ENCODE results near the gene DCC.

DCC gene

GRCh38 chr18:52519021-52519420 lies 179.0 kb downstream of the DCC start:
- no peak for DNase-seq

GRCh38 chr18:52523566-52523965 lies 183.6 kb downstream of the DCC start:
- no peak for DNase-seq

- DNase-seq = no peak
Measured at GRCh38 chr18:52531836-52532235, 191.8 kb downstream of the DCC start.

- DNase-seq = no peak
Measured at GRCh38 chr18:52536039-52536438, 196.0 kb downstream of the DCC start.

GRCh38 chr18:52537261-52537660 lies 197.3 kb downstream of the DCC start:
- no peak for DNase-seq

GRCh38 chr18:52541056-52541455 lies 201.1 kb downstream of the DCC start:
- no peak for DNase-seq

GRCh38 chr18:52544086-52544485 lies 204.1 kb downstream of the DCC start:
- no peak for DNase-seq

- no peak for DNase-seq
Measured at GRCh38 chr18:52546686-52547346, 206.8 kb downstream of the DCC start.

GRCh38 chr18:52553441-52553840 lies 213.4 kb downstream of the DCC start:
- DNase-seq = no peak

- DNase-seq = no peak
Measured at GRCh38 chr18:52554180-52554579, 214.2 kb downstream of the DCC start.

GRCh38 chr18:52567360-52567759 lies 227.4 kb downstream of the DCC start:
- DNase-seq = no peak

- DNase-seq = no peak
Measured at GRCh38 chr18:52569492-52569891, 229.5 kb downstream of the DCC start.

GRCh38 chr18:52570975-52571374 lies 231.0 kb downstream of the DCC start:
- DNase-seq = no peak

- no peak for DNase-seq
Measured at GRCh38 chr18:52572036-52573000, 232.3 kb downstream of the DCC start.

GRCh38 chr18:52577795-52578194 lies 237.8 kb downstream of the DCC start:
- no peak for DNase-seq

- DNase-seq = no peak
Measured at GRCh38 chr18:52582061-52582460, 242.1 kb downstream of the DCC start.

GRCh38 chr18:52582516-52582915 lies 242.5 kb downstream of the DCC start:
- no peak for DNase-seq

- no peak for DNase-seq
Measured at GRCh38 chr18:52588931-52589330, 248.9 kb downstream of the DCC start.

GRCh38 chr18:52596748-52597435 lies 256.9 kb downstream of the DCC start:
- DNase-seq = no peak

GRCh38 chr18:52598921-52599320 lies 258.9 kb downstream of the DCC start:
- no peak for DNase-seq

- no peak for DNase-seq
Measured at GRCh38 chr18:52602820-52603219, 262.8 kb downstream of the DCC start.

GRCh38 chr18:52605345-52605744 lies 265.3 kb downstream of the DCC start:
- no peak for DNase-seq

GRCh38 chr18:52607985-52608384 lies 268.0 kb downstream of the DCC start:
- DNase-seq = no peak
